ENCODE measurements around the gene POLR2L. TPM values are rescaled to one million over a fixed set of nuclear protein-coding genes. Genes with fewer than 3 reads are reported as not detected.

The POLR2L gene
- total RNA-seq, 2 experiments from 2014 or later: 74.6 to 79.4 TPM

DNA sequence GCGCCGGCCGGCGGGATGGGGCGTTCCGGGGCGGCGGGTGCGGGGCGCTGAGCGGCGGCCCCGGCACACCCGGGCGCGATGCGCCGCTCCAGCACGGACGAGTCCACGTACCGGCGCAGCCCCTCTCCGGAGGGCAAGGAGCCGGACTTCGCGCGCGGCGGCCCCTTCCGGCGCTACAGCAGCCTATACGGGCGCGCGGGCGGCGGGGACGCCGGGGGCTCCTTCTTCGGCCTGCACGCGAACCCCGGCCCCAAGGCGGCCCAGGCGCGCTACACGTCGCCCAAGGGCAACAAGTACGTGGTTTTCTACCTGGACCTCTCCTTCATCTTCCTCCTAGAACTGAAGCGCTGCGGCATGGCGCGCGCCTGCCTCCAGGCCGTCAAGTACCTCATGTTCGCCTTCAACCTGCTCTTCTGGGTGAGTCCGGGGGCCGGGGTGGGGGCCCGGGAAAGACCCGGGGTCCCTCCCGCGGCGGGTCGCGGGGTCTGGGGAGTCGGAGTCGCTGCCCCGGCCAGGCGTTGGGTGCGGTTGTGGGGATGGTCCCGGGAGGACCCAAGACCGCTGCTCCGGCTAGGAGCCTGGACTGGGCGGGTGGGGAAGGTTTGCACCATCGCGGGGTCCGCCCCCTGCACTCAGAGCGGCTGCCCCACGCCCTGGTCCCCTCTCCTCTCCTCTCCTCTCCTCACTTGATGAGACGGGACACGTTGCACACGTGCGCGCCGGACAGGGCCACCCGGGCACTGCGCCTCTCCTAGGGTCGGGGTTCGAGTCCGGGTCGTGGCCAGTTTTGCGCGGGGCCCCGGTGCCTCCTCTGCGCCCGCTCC lies 7.8 kb upstream of the POLR2L start:
- peaks cover 8% of the 10 kb centered on the region for H3K4me1 Mint-ChIP-seq
- no peak overlapping the region for H3K27ac Mint-ChIP-seq
- DNase-seq (no peak), ATAC-seq (peak; percentile 23)
- POLR2A ChIA-PET: no interaction called here
- peak overlapping the region; percentile 30 for H3K4me3 Mint-ChIP-seq
- CTCF ChIA-PET: no interaction called here
- H3K36me3 Mint-ChIP-seq (ENCODE audit: low read depth): no peaks in the 10 kb centered on the region
- no peaks in the 10 kb centered on the region for H3K9me3 Mint-ChIP-seq (ENCODE audit: low read depth)
- H3K27me3 Mint-ChIP-seq: no peaks in the 10 kb centered on the region
- intact Hi-C loops (cut with DNase I, micrococcal nuclease): loop anchor here (5.0 to 10.0 kb wide), 5 partner anchors 62 to 915 kb away; partner anchors contain the start of genes BRSK2 (in 1 of the 2), CHID1 (in 1 of the 2) and CTSD (in 1 of the 2)

DNA sequence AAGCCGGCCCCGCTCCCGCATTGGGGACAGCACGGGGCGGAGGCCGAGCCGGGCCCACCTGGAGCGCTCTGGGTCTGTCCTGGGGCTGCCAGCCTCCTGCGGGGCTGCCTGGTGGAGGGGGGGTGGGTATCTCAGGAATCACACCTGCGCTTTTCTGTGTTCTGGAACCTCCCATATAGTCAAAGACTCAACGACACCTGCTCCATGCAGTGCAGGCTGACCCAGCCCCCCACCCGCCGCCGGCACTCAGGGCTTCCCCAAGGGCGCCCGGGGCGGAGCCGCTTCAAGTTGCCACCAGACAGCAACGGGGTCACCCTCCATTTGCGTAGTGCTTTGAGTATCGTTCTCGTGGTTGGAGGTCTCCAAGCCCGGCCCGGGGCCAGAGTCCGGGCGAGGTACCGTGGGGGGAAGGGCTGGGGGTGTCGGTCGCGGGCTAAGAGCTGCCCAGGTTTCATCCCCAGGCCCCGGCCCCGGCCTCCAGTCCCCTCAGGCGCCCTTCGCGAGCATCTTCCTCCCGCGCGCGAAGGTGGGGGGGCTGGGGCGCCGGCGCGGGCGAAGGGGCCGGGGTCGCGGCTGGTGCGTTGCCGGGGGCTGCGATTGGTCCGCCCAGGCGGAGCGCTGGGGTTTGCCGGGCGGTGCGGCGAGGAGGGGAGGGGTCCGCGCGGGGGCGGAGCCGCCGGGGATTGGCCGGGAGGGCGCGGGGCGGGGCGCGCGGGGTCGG lies 6.9 kb upstream of the POLR2L start:
- DNase-seq (peak; percentile 64), ATAC-seq (peak; percentile 30)
- Mint-ChIP-seq H3K36me3 (ENCODE audit: low read depth) (no peaks in the 10 kb centered on the region), H3K4me3 (peak overlapping the region; percentile 62), H3K9me3 (ENCODE audit: low read depth) (no peaks in the 10 kb centered on the region), H3K27me3 (no peaks in the 10 kb centered on the region), H3K27ac (no peak overlapping the region), H3K4me1 (peaks cover 8% of the 10 kb centered on the region)
- POLR2A ChIA-PET: no interaction called here
- intact Hi-C loops (cut with DNase I, micrococcal nuclease): loop anchor here (5.0 to 10.0 kb wide), 5 partner anchors 63 to 916 kb away; partner anchors contain the start of genes BRSK2 (in 1 of the 2), CHID1 (in 1 of the 2) and CTSD (in 1 of the 2)
- CTCF ChIA-PET: interaction anchor here (0.7 to 2.0 kb wide), 6 partner anchors 12 to 205 kb away, joined by 3 to 8 read pairs (median 3); partner anchors contain the start of genes CD151 and PNPLA2

DNA sequence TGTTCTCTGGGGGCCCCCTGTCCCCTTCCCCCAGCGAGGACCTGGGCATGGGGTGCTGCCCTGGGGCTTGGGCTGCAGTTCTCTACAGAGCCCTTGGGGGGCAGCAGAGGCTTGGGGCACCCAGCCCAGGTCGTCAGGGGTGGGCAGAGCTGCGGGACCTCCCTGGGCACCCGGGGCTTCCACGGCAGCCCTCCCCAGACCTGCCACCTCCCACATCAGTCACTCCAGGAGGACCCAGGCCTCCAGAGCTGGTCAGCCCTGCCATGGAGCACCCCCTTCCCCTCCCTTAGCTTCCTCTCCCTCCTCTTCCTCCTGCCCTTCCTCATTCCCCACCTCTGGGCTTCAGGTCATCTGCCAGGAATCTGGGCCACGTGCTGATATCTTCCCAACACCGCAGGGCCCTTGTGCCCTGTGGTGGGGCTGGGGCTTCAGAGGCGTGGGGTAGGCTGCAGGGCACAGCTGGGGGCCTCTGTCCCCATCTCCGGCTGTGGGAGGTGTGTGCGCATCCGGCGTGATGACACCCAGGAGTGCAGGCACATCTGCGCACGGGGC lies 6.1 kb upstream of the POLR2L start:
- Mint-ChIP-seq H3K4me1 (peaks cover 13% of the 10 kb centered on the region), H3K36me3 (ENCODE audit: low read depth) (no peaks in the 10 kb centered on the region), H3K9me3 (ENCODE audit: low read depth) (no peaks in the 10 kb centered on the region), H3K4me3 (peak overlapping the region; percentile 62), H3K27me3 (peaks cover 2% of the 10 kb centered on the region), H3K27ac (no peak overlapping the region)
- DNase-seq: peak; percentile 81
- ChIA-PET POLR2A (no interaction called here), CTCF (interaction anchor here (0.7 to 2.0 kb wide), 8 partner anchors 8 to 206 kb away, joined by 3 to 8 read pairs (median 4); partner anchors contain the start of genes CD151 and PNPLA2)
- intact Hi-C loops (cut with DNase I, micrococcal nuclease): loop anchor here (1.0 to 10.0 kb wide), 7 partner anchors 62 to 916 kb away; partner anchors contain the start of genes CHID1 (in 2 of the 2), BRSK2 (in 1 of the 2) and CTSD (in 1 of the 2)
- ATAC-seq: peak; percentile 68

DNA sequence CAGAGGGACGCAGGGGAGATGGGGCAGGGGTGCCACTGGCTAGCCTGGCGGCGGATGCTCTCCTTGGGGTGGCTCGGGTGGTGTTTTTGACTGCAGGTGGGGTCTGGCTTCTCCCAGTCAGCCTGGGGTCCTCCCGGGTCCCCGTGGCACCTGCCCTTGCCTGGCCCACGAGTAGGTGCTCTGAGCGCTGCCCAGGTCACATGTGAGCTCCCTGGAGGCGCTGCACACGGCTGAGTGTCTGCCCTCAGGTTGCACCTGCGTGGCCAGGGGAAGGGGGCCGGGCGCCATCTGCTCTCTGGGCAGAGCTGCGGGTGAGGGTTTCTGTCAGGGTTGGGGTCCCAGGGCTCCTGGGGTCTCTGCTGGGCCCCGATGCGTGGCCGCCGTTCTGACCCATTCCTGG lies 5.5 kb upstream of the POLR2L start:
- no peaks in the 10 kb centered on the region for H3K9me3 Mint-ChIP-seq (ENCODE audit: low read depth)
- ATAC-seq: no peak
- peaks cover 4% of the 10 kb centered on the region for H3K27me3 Mint-ChIP-seq
- DNase-seq: no peak
- ChIA-PET CTCF (interaction anchor here (0.6 to 2.0 kb wide), 8 partner anchors 8 to 218 kb away, joined by 3 to 8 read pairs (median 4); partner anchors contain the start of genes CD151 and PNPLA2), POLR2A (no interaction called here)
- no peaks in the 10 kb centered on the region for H3K36me3 Mint-ChIP-seq (ENCODE audit: low read depth)
- intact Hi-C loops (cut with DNase I, micrococcal nuclease): loop anchor here (1.0 to 10.0 kb wide), 7 partner anchors 62 to 917 kb away; partner anchors contain the start of genes CHID1 (in 2 of the 2), BRSK2 (in 1 of the 2) and CTSD (in 1 of the 2)
- no peak overlapping the region for H3K27ac Mint-ChIP-seq
- peaks cover 15% of the 10 kb centered on the region for H3K4me1 Mint-ChIP-seq
- H3K4me3 Mint-ChIP-seq: no peak overlapping the region

DNA sequence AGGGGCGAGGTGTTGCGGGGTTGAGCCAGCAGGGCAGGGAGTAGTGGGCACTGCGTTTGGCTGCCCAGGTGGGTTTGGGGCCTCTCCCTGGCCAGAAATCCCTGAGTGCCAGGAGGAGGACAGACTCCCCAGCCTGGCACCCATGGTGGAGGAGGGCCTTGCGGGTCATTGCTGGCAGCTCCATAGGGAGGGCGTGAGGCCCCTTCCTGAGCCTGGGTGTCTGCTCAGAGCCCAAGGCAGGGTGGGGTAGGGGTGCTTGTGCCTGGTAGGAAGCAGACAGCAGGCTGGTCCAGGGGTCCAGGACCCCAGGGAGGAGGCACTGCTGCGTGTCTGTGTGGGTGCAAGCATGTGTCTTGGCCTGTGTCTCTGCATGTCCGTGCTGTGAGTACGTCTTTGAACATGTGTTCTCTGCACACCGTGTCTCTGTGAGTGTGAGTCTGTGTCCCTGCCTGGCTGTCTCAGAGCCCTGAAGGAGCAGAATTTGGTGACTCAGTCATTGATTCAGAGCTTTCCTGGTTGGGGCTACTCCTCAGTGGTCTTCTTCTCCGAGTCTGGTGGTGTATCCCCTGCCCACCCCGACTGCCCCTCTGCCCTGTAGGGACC lies 4.3 kb upstream of the POLR2L start:
- intact Hi-C loops (cut with DNase I, micrococcal nuclease): loop anchor here (5.0 to 10.0 kb wide), 5 partner anchors 66 to 918 kb away; partner anchors contain the start of genes BRSK2 (in 1 of the 2), CHID1 (in 1 of the 2) and CTSD (in 1 of the 2)
- Mint-ChIP-seq H3K27ac (no peak overlapping the region), H3K4me1 (peaks cover 15% of the 10 kb centered on the region), H3K27me3 (peaks cover 4% of the 10 kb centered on the region), H3K36me3 (ENCODE audit: low read depth) (no peaks in the 10 kb centered on the region), H3K9me3 (ENCODE audit: low read depth) (no peaks in the 10 kb centered on the region), H3K4me3 (no peak overlapping the region)
- DNase-seq (no peak), ATAC-seq (no peak)
- ChIA-PET CTCF (interaction anchor here (0.6 kb wide), 1 partner anchor 102 kb away, joined by 3 read pairs; no protein-coding TSS in a partner anchor), POLR2A (no interaction called here)

DNA sequence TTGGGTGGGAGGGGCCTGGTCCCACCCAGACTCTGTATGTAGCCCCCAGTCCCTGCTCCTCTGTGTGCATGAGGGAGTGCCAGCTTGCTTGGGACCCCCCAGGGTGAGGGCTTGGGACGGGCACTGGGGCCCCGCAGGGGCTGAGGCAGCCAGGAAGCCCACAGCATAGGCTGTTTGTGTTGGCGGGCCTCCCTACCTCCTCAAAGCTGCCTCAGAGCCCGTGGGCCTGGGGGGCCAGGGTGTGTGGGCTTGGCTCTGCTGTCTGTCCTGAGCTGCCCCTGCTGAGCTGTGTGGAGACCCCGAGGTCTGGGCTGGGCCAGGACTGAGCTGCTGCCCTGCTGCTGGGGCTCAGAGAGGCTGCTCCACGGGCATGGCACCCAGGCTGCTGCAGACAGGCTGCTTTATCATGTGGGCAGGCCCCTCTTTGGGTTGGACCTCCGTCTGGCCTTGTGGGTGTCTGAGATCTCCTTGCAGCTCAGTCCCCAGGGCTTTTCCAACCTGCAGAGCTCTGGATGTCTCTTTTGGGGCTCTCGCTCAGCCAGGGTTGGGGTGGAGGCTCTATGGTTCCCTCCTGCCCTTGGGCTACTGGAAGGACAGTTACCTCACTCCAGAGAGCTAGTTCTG lies 3.7 kb upstream of the POLR2L start:
- Mint-ChIP-seq H3K27ac (no peak overlapping the region), H3K36me3 (ENCODE audit: low read depth) (no peaks in the 10 kb centered on the region)
- intact Hi-C loops (cut with DNase I, micrococcal nuclease): loop anchor here (5.0 to 10.0 kb wide), 5 partner anchors 66 to 919 kb away; partner anchors contain the start of genes BRSK2 (in 1 of the 2), CHID1 (in 1 of the 2) and CTSD (in 1 of the 2)

DNA sequence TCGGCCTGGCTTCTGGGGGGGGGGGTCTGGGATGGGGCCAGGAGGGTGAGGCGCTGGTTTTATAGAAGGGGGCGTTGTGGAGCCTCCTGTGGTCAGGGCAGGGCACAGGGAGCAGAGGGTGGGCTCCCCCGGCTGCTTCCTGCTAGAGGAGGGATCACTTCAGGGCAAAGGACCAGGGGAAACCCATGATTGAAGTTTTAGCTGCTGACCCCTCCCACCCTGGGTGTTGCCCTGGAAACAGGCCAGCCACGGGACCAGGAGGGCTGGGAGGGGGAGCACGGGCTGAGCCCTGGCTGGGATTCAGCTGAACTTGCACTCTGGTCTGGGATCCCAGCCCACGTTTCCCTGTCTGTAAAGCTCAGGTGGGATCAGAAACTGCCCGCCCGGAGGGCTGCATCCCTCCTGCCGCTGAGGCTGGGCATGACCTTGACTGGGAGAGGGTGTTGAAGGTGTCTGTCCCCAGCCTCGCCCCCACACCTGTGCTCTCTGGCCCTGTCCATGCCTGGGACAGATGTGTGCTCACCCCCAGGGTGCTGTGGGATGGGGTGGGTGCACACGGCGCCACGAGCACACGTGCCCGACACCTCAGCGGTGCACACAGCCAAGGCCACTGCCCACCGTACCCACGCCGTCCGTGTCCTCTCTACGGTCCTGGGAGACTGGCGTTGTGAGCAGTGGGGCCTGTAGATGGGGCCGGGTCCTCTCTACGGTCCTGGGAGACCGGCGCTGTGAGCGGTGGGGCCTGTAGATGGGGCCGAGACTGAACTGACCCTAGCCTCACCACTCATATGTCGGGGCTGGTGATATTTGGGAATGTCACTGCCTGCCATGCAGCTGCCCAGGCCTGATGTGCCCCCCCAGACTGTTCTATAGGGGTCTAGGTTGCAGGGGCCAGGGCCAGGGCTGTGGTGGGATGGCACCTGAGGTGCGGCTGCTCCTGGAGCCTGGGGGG lies 2.6 kb upstream of the POLR2L start:
- ChIA-PET CTCF (interaction anchor here (0.7 kb wide), 1 partner anchor 80 kb away, joined by 3 read pairs; no protein-coding TSS in a partner anchor), POLR2A (no interaction called here)
- H3K27ac Mint-ChIP-seq: no peak overlapping the region
- H3K4me3 Mint-ChIP-seq: no peak overlapping the region
- peaks cover 6% of the 10 kb centered on the region for H3K36me3 Mint-ChIP-seq (ENCODE audit: low read depth)
- intact Hi-C loops (cut with DNase I, micrococcal nuclease): loop anchor here (5.0 to 10.0 kb wide), 5 partner anchors 67 to 920 kb away; partner anchors contain the start of genes BRSK2 (in 1 of the 2), CHID1 (in 1 of the 2) and CTSD (in 1 of the 2)
- ATAC-seq (no peak), DNase-seq (peak; percentile 49)
- H3K27me3 Mint-ChIP-seq: peaks cover 4% of the 10 kb centered on the region
- H3K4me1 Mint-ChIP-seq: peaks cover 30% of the 10 kb centered on the region
- no peaks in the 10 kb centered on the region for H3K9me3 Mint-ChIP-seq (ENCODE audit: low read depth)

More for the DNA sequence above, 3.7 kb upstream of the POLR2L start:
- Mint-ChIP-seq H3K27me3 (peaks cover 4% of the 10 kb centered on the region), H3K9me3 (ENCODE audit: low read depth) (no peaks in the 10 kb centered on the region), H3K4me3 (no peak overlapping the region), H3K4me1 (peaks cover 20% of the 10 kb centered on the region)
- CTCF ChIA-PET: interaction anchor here (0.7 kb wide), 1 partner anchor 79 kb away, joined by 3 read pairs; no protein-coding TSS in a partner anchor
- POLR2A ChIA-PET: no interaction called here
- DNase-seq: no peak
- no peak for ATAC-seq

DNA sequence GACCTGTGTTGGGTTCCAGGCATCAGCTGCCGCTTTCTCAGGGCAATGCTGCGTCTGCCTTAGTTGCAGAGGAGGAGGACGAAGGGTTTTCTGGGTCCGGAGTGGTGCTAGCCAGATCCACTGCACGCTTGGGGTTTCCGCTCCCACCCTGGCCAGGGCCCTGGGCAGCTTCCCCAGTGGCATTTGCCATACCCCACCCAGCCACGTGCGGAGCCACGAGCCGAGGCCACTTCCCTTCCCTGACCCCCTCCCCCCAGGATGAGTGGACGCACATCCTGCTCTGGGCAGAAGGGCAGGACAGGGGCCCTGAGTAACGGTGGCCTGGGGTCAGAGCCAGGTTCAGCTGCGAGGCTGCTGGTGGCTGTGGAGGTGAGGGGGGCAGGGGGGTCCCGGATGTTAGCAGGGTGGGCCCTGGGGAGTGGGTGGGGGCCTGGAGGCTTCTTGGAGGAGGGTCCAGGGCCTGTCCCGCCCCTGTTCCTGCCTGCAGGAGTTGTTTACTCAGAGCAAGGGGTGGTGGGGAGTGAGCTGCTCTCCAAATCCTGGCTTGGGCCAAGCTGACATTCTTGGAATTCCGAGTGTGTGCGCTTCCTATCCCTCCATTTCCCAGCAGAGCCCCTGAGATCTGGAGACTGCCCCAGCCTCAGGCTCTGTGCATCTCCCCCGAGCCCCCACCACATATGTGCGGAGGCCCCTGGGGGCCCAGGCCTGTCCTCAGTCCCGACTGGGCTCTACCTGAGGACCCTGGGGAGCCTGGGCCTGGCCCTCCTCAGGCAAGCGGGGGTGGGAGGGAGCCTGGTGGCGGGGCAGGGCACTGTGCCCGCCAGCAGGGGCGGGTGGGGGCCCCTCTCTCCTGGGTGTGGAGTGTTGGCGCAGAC lies 1.7 kb upstream of the POLR2L start:
- H3K36me3 Mint-ChIP-seq (ENCODE audit: low read depth): peaks cover 7% of the 10 kb centered on the region
- peaks cover 27% of the 10 kb centered on the region for H3K4me1 Mint-ChIP-seq
- intact Hi-C loops (cut with DNase I, micrococcal nuclease): loop anchor here (2.0 to 10.0 kb wide), 4 partner anchors 35 to 921 kb away; partner anchors contain the start of genes BRSK2 (in 1 of the 2), CTSD (in 1 of the 2) and RPLP2 (in 1 of the 2)
- peak overlapping the region; percentile 65 for H3K4me3 Mint-ChIP-seq
- no peaks in the 10 kb centered on the region for H3K9me3 Mint-ChIP-seq (ENCODE audit: low read depth)
- POLR2A ChIA-PET: no interaction called here
- CTCF ChIA-PET: interaction anchor here (1.2 kb wide), 1 partner anchor 19 kb away, joined by 3 read pairs; no protein-coding TSS in a partner anchor
- no peak overlapping the region for H3K27ac Mint-ChIP-seq
- ATAC-seq (no peak), DNase-seq (peak; percentile 36)
- H3K27me3 Mint-ChIP-seq: peaks cover 4% of the 10 kb centered on the region
